NCI-H345 treated with DMSO at 0.1 percent for 48 hours (cell line): Measurements from ENCODE around the gene PLA2G2E.

Experiments
- DNase-seq: peaks from one replicate; lab custom pipeline; 2025; ENCODE audit not compliant: unreplicated experiment; lab: John Stamatoyannopoulos, UW

PLA2G2E gene, protein sequence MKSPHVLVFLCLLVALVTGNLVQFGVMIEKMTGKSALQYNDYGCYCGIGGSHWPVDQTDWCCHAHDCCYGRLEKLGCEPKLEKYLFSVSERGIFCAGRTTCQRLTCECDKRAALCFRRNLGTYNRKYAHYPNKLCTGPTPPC

DNA sequence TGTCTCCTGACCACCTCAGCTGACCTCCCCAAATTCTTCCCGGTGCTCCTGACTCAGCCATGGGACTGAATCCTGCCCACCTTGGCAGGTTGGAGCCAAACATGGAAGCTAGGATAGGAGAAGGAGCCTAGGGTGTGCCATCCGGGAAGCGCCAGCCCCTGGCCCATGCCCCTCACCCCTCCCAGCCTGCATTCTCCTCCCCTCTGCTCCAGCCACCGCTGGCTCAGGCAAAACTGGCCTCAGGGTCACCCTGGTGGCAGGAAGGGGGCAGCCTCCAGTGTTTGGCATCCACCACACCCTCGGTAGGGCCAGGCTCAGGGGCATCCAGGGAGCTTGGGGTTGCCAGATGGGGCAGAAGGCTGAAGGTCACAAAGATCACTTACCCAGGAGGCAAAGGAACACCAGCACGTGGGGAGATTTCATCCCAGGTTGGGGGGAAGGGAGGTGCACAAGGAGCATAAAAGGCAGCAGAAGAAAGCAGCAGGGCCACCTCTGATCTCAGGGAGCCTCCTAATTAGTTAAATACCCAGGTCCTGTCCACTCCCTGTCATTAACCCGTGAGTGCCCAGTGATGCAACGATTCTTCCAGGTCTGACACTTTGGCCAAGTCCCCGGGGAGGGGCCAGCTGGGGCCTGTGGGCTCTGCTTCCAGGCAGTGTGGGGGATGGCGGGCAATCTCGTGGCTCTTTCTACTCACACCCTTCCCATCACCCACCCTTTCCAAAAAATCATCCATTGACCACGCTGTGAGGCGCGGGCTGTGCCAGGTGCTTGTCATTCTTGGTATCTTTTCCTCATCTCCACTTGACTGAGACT lies at the start of gene PLA2G2E:
Gene PLA2G2E (minus strand): TSS at position 481 of the 816 bp plus-strand sequence. CDS start 58 bp downstream, at position 423.
- no peak for DNase-seq

DNA sequence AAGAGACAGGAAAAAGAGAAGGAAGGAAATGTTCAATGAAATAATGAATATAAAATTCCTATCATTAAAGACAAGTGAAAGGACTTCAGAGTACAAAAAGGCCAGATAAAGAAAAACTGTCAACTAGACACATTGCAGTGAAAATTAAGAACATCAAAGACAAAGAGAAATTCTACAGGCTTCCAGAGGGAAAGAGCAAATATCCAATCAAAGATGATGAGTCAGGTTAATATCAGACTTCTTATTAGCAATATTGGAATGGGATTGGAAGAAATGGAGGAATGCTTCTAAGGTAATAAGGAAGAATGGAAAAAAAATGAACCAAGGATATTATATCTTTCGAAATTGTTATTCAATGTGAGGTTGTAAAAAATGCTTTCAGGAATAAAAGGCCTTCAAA lies 48.2 kb upstream of the PLA2G2E start:
- DNase-seq = no peak

DNA sequence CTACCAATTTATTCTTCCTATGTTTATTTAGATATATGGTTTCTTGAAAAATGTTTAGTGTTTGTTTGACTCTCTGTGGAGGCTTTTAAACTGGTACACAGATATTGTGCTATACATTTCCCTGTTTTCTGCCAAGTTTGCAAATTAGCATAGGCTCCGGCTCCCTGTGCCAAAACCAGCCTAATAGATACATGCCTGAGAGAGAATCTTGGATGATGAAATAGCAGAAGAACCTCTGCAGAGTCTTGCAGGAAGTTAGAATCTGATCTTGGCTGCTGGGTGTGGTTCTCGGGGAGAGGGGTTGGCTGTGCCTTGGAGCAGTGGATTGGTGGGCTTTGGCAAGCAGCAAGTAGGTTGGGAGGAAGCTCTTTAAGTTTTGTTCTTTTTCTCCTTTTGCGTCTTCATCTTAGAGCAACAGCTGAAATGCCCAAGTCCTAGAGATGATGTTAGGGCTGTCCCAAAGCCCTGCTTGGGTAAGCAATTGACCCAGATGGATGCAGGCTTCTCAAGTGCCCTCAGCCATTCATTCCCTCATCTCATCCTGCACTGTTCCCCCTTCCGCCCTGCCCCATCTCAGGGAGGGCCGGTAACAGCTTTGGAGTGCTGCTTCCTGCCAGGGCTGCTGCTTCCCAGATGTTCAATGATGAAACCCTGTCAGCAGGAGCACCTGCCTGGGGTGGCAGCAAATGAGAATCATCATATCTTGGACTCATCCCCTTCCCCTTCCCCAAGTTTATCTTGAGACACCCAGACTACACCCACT lies 46.7 kb upstream of the PLA2G2E start:
- DNase-seq = no peak

DNA sequence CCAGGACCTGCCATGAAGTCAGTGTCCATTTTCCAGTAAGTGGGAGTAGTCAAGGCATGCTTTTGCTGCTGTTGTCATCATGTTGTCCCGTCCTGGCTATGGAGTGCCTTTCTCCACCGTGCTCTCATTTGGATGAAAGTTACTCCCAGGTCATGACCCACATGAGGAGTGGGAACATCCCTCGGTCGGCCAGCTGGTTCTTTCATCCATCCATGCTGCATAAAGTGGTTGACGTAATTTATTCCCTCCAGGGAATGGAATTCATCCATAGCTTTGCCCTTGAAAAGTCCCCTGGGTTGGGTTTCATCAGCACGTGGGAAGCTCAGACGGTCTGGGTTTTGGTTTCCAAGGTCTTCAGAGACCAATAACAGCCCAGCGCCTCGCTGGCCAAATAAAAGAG lies 44.4 kb upstream of the PLA2G2E start:
- DNase-seq = no peak

DNA sequence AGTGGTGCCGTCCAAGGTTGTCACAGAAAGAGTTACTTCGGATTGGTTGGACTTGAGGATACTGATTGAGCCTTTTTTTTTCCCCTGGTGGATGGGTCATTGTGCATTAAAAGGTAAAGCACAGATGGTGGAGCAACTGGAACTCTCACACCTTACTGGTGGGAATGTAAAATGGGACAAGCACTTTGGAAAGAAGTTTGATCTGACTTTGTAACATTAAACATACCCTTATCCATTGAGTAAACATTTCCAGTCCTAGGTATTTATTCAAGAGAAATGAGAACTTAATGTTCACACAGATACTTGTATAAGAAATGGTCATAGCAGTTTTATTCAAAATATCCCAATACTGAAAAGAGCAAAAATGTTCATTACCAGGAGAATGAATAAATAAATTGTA lies 41.1 kb upstream of the PLA2G2E start:
- no peak for DNase-seq

DNA sequence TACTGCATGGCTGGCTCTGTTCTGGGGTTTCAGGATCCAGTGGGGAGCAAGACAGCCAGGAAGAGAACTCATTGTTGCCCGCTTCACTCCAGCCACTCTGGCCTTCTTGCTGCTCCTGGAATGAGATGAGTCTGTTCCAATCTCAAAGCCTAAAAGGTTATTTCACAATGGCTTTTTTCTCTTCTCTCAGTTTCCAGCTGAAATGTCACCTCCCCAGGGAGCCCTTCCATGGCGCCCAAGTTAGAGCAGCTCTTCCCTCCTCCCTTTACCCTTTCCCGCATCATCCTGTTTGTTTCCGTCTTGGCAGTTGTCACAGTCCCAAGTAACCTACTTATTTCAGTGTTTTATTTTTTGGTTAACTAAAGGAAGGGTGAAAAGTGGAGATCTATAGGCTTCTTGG lies 40.2 kb upstream of the PLA2G2E start:
- no peak for DNase-seq

DNA sequence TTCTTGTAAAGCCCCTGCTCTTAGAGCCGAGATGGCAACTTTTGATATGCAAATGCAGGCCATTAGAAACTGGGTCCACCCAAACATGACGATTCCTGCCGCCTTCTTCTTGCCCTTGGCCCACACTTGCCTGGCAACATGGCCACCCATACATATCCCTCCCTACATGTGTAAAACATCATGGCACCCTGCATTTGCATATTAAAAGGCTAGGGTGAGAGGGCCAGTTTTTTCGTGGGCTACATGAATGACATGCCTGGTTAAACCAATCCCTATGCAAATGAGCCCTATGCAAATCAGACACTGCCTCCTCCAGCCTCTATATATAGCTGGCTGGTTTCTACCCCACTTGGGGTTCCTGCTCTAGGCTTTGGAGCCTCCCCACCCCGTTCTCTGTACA lies 37.2 kb upstream of the PLA2G2E start:
- no peak for DNase-seq

DNA sequence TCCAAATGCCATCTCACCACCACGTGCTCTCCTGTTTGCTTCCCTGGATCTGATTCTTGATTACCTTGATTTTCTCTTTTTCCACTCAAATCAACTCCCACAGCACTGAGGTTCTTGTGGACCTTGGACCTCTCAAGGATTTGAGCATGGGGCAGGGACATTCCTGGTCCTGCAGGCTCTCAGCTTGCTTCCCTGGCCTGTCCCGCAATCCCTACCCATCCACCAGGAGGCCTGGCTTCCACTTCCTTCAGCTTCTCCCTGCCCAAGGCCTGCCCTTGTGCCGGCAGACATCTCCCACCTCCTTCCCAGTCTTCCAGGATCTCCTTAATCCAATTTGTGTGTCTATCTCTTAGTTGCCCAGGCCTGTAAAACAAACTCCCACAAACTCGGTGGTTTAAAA lies 34.4 kb upstream of the PLA2G2E start:
- no peak for DNase-seq

DNA sequence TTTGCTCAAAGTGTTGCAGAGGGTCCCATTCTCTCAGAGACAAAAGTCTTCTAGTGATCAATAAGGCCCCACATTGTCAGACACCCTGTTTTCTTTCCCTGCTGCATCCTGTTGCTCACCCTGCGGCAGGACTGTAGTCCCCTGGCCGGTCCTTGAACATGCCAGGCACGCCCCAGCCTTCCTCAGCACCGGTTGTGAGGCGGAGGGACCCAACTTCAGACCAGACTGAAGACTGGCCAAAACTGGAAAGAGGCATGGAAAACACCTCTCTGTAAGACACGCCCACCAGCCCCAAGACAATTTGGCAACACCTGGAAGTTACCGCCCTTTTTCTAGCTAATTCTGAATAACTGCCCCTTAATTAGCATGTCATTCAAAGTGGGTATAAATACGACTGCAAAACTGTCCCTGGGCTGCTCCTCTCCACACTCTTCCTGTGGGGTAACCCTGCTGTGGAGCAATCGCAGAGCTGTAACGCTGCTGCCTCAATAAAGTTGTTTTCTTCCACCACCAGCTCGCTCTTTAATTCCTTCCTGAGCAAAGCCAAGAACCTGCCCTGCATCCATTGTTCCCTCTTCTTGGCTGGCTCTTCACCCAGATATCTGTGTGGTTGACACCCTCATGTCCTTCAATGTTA lies 32.2 kb upstream of the PLA2G2E start:
- DNase-seq = no peak

DNA sequence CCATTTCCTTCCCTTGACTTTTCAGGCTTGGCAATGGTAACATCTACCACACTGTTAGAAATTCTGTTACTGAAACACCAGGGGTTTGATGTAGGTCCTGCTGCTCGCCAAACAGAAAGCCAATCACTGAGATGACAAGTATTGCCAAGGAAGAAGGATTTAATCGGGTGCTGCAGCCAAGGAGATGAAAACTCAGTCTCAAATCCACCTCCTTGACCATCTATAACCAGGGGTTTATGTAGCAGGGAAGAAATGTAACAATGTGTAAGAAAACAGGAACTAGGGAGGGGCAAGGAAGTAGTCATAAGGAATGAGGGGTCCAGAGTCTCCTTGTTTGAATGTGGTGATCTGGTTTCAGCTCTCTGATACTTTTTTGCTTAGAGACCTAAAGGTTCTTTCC lies 30.6 kb upstream of the PLA2G2E start:
- no peak for DNase-seq

DNA sequence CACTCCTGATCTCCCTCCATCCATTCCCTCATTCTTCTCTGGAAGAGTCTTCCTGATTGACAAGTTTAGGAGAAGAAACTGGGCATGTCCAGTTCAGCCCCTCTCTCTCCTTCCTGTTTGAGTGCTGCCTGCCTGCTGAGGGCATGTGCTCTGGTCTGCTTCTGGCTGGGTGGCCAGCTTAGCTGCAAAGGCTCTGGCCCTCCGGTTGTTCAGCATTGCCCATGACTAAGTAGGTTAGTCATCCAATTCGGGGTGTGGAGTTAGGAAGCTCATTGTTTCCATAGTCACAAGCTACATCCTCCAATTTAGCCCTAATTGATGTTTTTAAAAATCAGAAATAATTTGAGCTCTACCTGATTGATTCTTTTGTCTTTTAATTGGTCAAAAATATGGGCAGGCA lies 25.6 kb upstream of the PLA2G2E start:
- DNase-seq = no peak

DNA sequence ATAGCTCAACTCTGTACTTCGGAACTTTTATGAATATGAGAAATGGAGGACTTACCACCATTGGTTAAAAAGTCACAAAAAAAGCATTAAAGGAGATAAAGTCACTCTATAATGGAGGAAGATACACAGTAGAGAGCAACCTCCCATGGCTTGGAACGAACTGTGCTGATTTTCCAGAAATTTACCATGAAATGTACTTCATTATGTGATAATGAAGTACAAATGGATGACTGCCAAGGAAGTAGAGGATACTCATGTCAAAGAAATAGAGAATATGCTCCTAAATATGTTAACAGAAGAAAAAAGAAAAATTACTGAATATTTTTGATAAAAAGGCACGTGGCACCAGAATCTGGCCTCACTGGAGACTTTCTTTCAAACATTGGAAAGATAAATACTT lies 23.6 kb upstream of the PLA2G2E start:
- no peak for DNase-seq

DNA sequence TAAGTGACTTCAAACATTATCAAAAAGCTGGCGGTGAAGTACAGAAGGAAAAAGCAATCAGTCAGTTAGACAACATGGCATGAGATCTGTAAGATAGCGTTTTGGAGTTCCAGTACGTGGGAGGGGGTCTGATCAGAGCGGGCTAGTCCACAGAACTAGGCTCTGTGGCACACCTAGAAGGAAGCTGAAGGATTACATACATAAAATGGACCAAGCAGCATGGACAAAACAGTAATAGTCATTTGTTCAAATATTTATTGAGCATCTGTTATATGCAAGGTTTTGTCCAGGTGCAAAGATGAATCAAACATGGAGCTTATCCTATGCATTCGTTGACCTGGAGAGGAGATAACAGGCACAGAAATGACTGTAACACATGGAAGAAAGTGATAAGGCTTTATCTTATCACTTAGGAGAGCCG lies 22.9 kb upstream of the PLA2G2E start:
- no peak for DNase-seq

DNA sequence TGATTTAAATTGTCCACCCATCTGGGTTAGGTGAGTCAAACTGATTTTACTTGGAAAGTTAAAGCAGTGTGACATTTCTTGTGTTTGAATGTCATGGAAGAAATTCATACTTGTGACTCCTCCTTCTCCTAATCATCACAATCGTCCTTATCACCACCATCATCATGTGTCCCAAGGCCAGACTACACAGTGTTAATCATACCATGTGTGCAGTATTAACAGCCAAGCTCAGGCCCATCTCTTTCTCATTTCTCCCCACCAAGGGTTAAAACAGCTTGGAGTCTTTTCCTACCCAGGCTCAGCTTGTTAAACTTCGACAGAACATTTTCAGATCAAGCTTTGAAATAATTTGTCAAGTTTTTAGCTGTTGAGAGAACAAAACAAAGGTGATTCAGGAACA lies 22.5 kb upstream of the PLA2G2E start:
- DNase-seq = no peak

DNA sequence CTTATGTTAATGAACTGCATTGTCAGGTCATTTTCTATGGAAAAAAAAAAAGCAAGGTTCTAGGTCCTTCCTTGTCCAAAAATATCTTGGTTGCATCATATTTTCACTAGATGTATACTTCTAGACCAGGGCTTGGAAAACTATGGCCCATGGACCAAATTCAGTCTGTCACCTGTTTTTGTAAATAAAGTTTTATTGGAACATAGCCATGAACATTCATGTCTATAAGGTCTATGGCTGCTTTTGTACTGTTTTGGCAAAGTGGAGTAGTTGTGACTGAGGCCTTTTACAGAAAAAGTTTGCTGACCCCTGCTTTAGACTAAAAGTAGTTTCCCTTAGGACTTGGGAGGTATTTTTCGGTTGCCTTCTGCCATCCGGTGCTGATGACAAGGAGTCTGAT lies 19.2 kb upstream of the PLA2G2E start:
- DNase-seq = no peak

DNA sequence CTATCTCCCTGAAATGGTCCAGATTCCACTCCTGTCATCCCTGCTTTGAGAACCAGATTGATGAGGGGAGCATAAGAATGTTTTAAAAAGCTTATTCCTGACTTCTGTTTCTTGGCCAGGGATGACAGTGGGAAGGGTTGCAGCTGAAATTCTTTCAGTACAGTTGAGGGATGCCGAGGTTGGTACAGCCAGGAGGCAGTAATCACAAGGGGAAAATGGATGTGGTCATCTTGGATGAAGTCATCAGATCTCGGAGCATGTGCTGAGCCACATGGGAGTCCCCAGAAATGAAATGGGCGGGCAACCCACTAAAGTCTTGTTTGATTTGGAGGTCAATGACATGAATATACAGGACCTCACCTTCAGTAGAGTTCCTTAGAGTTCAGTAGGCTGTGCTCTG lies 18.7 kb upstream of the PLA2G2E start:
- no peak for DNase-seq

DNA sequence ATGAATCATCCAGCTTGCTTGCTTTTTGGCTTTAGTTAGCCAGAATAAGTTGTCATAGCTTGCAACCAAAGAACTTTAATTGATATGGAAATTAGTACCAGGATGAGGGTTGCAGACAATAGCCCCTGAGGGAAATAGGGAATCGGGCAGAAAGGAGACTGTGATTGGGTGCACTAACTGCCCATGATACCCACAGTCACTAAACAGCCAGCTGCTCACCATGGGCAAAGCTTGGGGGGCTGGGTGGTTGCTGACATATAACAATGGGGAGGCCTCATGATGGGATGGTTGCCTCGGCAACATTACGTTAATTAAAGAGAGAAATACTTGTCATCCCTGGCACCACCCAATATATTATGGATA lies 17.8 kb upstream of the PLA2G2E start:
- no peak for DNase-seq

DNA sequence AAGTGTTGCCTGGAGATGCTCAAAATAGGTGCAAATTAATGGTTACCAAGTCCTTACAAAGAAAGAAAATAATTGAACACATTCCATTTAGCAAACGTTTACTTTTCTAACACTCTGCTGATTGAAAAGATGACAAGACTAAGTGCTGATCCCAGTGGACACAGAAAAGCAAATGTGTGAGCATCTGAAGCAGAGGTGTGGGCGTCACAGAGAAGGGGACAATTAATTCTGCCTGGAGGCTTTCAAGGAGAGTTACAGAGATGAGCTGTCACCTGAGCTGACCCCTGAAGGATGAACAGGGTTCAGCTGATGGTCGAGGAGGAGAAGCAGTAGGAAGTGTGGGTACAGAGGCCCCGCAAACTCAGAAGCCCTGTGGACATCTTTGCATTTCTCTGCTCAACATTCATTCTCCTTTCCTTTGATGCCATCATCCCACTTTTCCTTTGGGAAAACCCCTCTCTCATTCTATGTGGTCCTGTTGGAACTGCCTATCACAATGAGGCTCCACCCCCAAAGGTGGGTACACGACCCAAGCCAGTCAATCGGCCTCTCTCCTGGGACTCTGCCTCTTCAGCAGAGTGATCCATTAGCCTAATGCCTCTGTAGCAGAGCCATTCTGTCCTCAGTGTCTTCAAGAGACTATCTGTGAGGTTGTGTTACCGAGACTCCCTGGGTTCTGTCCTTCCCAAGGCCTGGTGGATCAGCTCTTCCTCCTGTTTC lies 17.2 kb upstream of the PLA2G2E start:
- no peak for DNase-seq

DNA sequence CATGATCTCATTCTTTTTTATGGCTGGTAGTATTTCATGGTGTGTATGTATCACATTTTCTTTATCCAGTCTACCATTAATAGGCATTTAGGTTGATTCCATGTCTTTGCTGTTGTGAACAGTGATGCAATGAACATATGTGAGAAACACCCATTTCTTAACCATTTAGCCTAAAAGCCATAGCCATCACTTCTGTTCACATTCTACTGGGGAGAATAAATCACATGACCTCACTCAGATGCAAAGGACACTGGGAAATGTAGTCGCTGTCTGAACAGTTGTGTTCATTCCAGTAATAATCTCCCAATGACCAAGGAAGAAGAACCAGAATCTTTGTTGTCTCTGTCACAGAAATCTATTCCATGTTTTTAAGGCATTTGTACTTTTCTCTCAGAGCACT lies 15.1 kb upstream of the PLA2G2E start:
- DNase-seq = no peak

DNA sequence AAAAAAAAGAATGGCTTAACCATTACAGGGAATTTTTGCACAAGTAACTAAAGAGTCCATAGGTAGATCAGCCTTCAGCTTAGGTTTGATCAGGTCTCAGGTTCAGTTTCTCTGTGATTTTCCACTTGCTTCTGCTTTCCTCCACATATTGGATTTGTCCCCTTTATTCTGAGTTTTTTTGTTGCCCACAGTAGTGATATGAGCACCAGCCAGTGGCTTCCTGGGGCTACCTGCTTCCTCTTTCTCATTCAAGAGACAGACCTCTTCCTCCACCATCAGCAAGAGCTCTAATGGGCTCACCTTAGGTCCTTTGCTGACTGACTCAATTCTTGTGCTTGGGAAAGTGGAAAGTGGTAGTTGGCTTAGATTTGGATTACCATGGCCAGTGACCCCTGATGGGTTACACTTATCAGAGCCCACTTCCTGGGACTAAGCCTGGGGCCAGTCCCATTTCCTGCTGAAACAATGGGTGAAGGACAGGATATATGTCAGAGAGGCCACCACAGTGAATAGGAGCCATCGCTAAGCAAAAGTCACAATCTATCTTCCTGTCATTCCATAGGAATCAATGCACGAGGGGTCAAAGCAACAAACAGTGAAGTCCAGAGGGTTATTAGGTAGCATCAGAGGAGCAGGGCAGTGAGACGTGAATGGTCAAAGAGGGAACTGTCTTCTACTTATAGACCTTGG lies 12.8 kb upstream of the PLA2G2E start:
- no peak for DNase-seq

DNA sequence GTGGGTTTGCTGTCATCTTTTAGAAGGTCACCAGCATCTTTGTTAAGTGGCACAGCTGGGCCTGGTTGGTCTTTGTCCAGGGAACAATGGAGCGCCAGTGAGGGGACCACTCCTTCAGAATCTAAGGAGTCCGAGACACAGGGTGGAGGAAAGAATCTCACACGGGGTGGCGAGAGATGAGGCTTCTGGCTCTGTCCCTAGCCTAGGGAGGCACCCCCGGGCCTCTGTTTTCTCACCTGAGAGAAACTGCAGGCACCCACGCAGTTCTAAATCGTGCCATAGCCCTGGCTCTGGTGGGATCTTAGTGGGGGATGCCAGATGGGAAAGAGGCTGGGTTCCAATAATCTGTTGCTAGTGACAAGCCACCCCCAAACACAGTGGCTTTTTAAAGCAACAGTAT lies 10.9 kb upstream of the PLA2G2E start:
- DNase-seq = no peak
